ENCODE measurements around the gene AK5.

Gene AK5

DNA sequence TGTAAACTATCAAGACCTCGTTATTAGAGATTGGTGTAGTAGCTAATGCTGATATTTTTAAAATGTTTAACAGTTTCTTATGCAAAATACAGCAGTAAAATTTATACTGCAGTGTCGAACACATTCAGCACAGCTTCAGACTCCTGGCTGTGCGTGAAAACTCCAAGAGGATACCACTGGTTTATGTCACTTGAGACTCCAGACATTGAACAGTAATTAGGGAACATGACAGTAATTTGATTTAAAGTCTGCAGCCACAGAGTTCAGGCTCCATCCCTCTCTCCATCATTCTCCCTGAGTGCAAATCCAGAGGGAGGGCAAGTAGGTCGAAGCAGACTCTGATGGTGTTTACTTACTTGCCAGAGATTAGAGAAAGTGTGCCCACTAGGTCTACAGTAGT is 94.2 kb downstream of the AK5 start:
- TF ChIP-seq, protein P1, sequence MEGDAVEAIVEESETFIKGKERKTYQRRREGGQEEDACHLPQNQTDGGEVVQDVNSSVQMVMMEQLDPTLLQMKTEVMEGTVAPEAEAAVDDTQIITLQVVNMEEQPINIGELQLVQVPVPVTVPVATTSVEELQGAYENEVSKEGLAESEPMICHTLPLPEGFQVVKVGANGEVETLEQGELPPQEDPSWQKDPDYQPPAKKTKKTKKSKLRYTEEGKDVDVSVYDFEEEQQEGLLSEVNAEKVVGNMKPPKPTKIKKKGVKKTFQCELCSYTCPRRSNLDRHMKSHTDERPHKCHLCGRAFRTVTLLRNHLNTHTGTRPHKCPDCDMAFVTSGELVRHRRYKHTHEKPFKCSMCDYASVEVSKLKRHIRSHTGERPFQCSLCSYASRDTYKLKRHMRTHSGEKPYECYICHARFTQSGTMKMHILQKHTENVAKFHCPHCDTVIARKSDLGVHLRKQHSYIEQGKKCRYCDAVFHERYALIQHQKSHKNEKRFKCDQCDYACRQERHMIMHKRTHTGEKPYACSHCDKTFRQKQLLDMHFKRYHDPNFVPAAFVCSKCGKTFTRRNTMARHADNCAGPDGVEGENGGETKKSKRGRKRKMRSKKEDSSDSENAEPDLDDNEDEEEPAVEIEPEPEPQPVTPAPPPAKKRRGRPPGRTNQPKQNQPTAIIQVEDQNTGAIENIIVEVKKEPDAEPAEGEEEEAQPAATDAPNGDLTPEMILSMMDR (IDR thresholded peaks at IDR 0.05), result no peak

DNA sequence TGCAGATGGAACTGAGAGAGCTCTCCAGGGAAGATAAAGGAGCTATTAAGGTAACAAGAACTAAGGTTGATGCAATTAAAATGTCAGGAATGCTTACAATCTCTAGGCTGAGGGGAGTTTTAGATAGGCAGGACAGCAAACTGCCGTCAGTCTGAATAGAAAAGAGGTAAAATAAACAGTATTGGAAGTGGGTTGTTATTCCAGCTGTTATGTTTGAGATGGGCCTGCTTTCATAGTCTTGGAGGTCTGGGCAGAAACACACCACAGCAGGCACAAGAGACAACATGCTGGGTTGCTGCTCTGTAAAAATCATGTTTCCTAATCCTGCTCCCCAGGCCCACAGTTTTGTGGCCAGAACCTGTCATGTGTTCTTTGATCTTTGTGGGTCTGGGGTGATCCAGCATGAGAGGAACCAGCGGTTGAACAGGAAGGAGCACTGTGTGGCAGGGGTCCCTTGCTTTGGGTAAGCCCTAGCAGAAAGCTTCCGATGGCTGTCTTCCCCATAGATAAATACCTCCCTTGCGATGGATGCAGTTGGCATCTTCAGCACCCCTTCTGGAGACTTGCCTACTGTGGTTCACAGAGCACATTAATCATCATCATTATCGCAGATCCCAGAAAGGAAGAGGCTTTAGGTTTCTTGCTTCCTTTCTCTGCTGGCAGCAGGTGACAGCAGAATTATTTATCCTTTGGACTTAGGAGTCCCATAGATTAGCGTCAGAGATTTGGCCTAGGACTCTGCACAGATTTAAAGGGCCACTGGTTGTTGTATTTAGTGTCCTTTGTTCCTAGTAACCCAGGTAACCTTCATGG is 97.1 kb downstream of the AK5 start:
- TF ChIP-seq, protein P1 (IDR thresholded peaks at IDR 0.05), result no peak

DNA sequence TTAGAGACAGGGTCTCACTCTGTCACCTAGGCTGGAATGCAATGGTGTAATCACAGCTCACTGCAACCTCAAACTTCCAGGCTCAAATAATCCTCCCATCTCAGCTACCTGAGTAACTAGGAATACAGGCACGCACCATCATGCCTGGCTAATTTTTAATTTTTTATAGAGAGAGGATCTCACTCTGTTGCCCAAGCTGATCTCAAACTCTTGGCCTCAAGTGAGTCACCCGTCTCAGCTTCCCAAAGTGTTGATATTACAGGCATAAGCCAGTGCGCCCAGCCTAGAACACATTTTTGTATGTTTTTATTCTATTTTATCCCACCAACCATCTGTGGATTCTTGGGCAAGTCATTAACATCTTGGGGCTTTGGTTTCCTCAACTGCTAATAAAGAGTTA is 100.5 kb downstream of the AK5 start:
- TF ChIP-seq, protein P1 (IDR thresholded peaks at IDR 0.05), result no peak

DNA sequence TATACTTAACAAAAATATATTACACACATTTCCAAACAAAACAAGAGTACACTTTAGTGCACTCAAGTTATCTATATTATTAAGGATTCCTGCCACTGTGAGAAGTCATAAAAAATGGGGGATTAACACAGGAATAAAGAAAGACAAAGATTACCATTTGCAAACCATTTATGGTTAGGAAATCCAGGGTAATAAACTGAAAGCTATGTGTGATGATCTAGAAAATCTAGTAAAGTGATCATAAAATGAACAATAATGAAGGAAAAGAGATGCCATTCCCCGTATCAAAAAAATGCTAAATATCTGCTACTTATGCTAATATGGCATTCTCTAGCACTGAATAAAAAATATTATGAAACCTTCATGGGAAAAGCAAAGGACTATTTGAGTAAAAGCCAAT is 101.4 kb downstream of the AK5 start:
- TF ChIP-seq, protein P1 (IDR thresholded peaks at IDR 0.05), result no peak

DNA sequence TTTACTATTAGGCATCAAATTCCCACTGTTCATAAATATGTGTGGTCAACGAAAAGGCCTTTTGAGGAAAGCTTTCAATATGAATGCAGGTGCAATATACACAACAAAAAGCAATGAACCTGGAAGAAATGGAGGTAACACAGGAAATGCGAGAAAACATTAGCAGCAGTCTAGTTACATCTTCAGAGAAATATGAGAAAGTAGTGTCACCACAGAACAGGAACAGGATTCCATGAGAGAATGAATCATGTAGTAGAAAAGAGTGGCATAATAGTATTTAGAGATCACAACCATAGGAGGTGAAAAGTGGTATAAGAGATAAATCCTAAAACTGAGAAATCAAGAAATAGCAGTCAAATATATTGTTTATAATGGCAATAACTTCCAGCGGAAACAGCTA is 103.7 kb downstream of the AK5 start:
- TF ChIP-seq, protein P1 (IDR thresholded peaks at IDR 0.05), result no peak

DNA sequence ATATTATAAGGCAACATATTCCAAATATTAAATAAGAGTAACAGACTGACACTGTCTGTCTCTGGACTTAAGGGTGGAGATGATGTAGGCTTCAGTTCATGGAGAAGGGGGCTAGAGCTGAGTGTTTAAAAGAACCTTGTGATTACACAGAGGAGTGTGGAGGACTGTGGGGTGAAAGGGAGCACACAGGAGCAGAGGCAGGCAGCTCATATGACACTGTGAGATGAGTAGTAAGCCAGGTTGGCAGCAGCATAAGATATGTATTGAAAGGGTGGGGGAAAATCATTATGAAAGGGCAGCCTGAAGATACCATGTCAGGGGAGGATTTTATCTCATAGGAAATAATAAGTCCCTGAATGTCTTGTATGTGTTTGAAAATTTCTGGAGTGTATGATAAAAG is 104.5 kb downstream of the AK5 start:
- TF ChIP-seq, protein P1 (IDR thresholded peaks at IDR 0.05), result no peak

DNA sequence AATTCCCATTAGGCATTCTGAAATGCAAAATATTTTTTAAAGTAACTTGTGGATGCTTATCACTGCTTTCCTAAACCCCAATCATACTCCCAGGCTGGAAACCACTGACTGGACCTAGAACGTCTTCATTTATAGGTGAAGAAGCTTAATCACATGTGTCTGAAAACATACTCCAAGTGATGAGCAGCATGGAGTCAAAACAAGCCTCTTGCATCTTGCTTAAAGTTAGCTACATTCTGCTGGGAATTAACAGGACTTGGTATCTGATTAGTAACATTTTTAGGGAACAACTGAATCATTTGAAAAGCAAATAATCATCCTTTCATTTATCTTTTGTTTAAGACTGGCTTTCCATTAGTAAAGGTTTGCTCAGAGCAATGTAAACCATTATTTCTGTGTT is 105.7 kb downstream of the AK5 start:
- TF ChIP-seq, protein P1 (IDR thresholded peaks at IDR 0.05), result no peak

DNA sequence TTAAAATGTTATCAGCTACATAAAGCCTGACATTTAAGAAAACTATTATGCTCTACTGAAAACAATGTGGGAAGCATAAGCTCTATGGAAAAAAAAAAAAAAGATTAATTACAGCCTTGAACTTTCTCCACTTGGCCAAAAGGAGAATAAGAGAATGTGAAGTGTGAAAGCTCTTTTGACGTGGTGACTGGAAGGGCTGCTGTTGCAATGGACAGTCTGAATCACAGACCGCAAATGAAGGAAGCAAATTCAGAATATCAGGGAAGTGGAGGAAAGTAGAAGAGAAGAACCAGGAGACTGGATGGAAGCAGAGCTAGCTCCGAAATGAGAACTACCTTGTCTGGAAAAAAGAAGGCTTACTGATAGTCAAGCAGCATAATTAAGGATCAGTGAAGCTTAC is 106.8 kb downstream of the AK5 start:
- TF ChIP-seq, protein P1 (IDR thresholded peaks at IDR 0.05), result no peak
